HG03558 (cell line): ENCODE results near the gene CR1.
"Not testable (repeated sequence)": the region's sequence is repeated elsewhere in the genome, so short reads cannot be mapped to it uniquely, and the experiment has no call there.

Source experiments
- ATAC-seq: cut with Tn5 transposase; IDR thresholded peaks from one replicate; pipeline ENCODE4 v1.9.1; 2021; ENCODE audit warnings: moderate number of reproducible peaks; ENCODE audit not compliant: unreplicated experiment; ENCODE audit errors: extremely low read depth

Gene CR1

DNA sequence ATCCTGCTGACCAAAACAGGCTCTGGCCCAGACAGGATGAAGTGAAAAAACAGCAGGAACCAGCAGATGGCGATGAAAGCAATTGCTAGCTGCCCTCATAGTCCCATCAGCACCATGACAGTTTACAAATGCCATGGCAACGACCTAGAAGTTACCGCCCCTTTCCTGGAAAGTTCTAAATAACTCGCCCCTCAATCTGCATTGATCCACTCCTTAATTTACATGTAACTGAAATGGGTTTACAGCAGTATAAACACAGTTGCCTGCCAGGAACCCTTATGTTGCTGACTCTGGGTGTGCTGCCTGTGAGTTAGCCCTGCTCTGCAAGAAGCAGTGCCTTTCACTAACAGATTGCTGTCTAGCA, 83.5 kb downstream of the CR1 start:
- no peak for ATAC-seq

DNA sequence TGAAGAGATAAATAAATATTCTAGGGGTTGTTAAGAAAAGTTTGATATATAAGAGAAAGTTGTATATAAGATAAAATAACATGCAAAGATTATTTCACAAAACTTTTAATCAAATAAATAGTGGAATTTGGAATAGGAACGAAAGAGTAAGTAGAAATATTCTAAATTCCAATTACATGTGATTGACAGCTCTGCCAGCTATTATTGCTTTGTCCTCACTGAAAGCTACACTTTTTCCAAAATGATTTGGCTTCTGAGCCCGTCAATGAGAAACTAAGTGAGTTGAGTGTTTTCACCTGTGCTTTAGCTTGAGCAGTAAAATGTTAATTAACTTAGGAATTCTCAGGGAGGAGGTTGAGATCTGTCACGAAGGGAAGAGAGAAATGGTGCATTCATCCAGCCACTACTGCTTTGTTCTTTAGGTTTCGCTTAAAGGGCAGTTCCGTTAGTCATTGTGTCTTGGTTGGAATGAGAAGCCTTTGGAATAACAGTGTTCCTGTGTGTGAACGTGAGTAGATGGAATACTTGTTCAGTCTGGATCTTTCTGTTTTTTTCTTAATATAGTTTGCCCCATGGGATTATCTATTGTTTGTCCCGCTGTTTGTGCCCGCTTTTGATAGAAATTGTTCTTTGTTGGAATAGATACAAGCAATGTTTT, 85.7 kb downstream of the CR1 start:
- no peak for ATAC-seq

GRCh38 chr1:207589506-207589905, 93.5 kb downstream of the CR1 start:
- not testable (repeated sequence) for ATAC-seq

DNA sequence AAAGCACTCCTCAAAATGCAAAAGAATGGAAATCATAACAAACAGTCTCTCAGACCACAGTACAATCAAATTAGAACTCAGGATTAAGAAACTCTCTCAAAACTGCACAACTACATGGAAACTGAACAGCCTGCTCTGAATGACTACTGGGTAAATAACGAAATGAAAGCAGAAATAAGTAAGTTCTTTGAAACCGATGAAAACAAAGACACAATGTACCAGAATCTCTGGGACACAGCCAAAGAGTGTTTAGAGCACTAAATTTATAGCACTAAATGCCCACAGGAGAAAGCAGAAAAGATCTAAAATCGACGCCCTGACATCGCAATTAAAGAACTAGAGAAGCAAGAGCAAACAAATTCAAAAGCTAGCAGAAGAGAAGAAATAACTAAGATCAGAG, 95.2 kb downstream of the CR1 start:
- not testable (repeated sequence) for ATAC-seq

- not testable (repeated sequence) for ATAC-seq
Observed at GRCh38 chr1:207594095-207594494, 98.1 kb downstream of the CR1 start.

GRCh38 chr1:207603777-207604176, 107.8 kb downstream of the CR1 start:
- ATAC-seq = no peak

DNA sequence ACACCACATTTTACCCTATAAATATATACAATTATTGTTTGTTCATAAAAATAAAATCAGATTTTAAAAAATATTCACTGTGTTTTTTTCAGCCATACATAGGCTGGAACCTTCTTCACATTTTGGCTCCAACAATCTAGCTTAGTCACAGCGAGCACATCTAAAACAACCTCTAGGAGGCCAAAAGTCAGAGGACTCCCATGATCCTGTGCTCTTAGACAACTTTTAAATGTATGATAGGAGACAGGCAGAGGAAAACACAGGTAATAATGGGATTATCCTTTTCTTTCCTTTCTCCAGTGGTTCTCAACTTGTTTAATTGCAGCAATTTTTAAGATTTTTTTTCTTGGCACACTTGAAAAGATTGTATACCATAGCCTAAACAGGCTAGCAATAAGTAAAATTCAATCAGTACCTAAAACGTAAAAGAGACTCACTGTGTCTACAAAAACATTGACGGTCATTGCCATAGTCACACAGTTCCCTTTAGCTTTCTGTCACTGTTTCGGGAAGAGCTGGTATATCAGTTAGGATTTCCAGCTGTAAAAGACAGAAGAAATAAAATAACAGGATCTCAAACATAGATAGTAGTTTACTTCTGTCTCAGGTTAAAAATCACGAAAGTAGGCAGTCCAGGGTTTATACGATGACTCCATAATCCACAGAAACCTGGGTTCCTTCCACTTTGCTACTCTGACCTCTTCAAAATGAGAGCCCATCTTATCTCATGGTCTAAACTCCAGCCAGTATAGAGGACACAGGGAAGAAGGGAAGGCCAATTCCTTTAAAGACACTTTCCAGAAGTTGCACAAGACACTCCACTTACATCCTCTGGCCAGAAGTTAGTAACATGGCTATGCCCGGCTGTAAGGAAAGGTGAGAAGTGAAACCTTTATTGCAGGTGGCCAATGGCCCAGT, 109.7 kb downstream of the CR1 start:
- no peak for ATAC-seq

DNA sequence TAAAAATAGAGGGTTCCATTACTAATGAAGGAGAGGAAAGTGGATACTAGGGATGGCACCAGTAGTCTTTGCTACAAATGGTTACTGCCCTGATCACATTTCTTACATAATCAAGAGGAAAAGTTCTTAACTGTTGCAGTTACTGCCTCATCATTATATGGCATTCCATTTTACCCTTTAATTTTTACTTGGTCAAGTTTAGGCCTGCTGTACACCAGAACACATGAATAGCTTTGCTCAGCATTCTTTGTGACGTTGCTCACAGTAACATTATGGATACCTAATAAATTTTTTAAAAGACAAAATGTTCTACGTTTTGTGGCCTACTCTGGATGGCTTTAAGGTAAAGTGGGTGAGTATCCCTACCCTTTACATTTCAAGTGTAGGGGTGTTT, 110.4 kb downstream of the CR1 start:
- no peak for ATAC-seq

GRCh38 chr1:207612762-207613161, 116.8 kb downstream of the CR1 start:
- no peak for ATAC-seq

GRCh38 chr1:207619871-207620542, 124.0 kb downstream of the CR1 start:
- peak; percentile 74 for ATAC-seq

DNA sequence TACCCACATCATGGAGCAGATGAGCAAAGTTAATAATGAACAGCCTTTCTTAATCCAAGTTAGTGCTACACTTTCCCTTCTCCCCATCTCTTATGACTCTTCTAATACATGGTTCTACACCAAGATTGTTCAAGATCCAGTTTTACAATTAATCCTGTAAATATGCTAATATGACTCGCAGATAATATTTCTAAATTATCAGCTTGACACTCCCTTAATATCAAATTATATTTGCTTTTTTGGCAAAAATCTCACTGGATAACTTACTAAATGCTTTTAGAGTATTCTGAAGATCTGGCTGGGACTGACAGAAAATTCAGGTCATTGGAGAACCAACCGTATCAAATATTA, 124.6 kb downstream of the CR1 start:
- ATAC-seq = no peak

DNA sequence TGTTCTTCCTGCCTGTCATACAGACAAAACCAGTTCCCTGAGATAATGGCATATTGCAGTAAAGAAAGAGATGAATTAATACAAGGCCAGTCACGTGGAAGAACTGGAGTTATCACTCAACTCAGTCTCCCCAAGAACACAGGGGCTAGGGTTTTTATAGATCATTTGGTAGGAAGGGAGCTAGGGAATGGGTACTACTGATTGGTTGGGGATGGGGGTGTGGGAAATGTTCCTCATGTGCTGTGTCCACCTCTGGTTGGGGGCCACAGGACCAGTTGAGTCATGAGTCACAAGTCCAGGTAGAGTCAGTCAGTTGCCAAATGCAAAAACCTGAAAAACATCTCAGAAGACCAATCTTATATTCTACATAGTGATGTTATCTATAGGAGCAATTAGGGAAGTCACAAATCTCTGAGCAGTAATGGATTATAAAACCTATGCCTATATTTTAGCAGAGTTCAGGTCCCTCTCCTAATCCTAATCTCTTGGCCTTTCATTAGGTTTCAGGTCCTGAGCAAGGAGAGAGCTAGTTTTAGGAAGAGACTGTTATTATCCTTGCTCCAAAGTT, 129.6 kb downstream of the CR1 start:
- ATAC-seq = not testable (repeated sequence)

GRCh38 chr1:207626972-207627337, 131.0 kb downstream of the CR1 start:
- no peak for ATAC-seq

GRCh38 chr1:207627496-207627895, 131.5 kb downstream of the CR1 start:
- no peak for ATAC-seq

GRCh38 chr1:207628776-207629175, 132.8 kb downstream of the CR1 start:
- ATAC-seq = no peak

- ATAC-seq = no peak
Observed at GRCh38 chr1:207631137-207631536, 135.2 kb downstream of the CR1 start.

- ATAC-seq = no peak
Observed at GRCh38 chr1:207633226-207633625, 137.3 kb downstream of the CR1 start.

- ATAC-seq = not testable (repeated sequence)
Observed at GRCh38 chr1:207633699-207634289, 137.8 kb downstream of the CR1 start.

- not testable (repeated sequence) for ATAC-seq
Observed at GRCh38 chr1:207634293-207634692, 138.3 kb downstream of the CR1 start.

- ATAC-seq = not testable (repeated sequence)
Observed at GRCh38 chr1:207635569-207636186, 139.7 kb downstream of the CR1 start.
